ENCODE measurements around the gene TNK1. TPM values are rescaled to one million over a fixed set of nuclear protein-coding genes. Genes with fewer than 3 reads are reported as not detected.
"Not testable (repeated sequence)": the region's sequence is repeated elsewhere in the genome, so short reads cannot be mapped to it uniquely, and the experiment has no call there.

TNK1 gene
- total RNA-seq = 2.1 TPM
- long read RNA-seq, partial matches to known transcripts = 4 of 5 reads
- long read RNA-seq, other reads (novel, unspliced or antisense) = 1 of 5 reads

GRCh38 chr17:7380855-7381683 is at the start of gene TNK1:
Gene TNK1 (plus strand): TSS chr17:7381089. CDS start chr17:7382927, 1,838 bp downstream.
- DNase-seq (peak; percentile 69), ATAC-seq (ENCODE audit: poor library complexity) (peak; percentile 83)
- intact Hi-C loops (cut with DNase I) = no loop called here

DNA sequence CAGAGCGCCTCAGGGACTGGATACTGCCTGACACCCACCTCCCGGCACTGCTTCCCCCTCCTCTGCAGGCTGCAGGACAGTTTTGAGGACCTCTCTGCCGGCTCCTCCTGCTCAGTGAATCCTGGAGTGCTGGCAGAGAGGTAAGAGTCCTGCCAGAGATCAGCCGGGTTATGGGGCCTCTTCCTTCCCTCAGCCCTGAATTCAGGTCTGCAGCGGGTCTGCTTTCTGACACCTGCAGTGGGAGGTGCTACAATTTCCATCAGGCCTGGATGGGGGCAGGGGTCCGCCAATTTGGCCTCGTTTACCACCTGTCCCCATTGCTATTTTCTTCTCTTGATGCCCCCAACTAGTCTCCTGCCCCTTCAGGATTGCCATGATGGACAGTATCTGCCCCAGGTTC is 48.8 kb upstream of the TNK1 start:
- intact Hi-C loops (cut with DNase I) = no loop called here
- ATAC-seq (ENCODE audit: poor library complexity) (no peak), DNase-seq (no peak)

DNA sequence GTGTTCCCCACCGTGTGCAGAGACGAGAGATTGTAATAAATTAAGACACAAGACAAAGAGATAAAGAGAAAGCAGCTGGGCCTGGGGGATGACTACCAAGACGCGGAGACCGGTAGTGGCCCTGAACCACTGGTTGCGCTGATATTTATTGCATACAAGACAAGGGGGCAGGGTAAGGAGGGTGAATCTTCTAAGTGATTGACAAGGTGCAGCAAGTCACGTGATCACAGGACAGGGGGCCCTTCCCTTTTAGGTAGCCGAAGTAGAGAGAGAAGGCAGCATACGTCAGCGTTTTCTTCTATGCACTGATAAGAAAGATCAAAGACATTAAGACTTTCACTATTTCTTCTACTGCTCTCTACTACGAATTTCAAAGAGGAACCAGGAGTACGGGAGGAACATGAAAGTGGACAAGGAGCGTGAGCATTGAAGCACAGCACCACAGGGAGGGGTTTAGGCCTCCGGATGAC is 48.3 kb upstream of the TNK1 start:
- ATAC-seq (ENCODE audit: poor library complexity); DNase-seq; intact Hi-C loops (cut with DNase I): not testable (repeated sequence)

DNA sequence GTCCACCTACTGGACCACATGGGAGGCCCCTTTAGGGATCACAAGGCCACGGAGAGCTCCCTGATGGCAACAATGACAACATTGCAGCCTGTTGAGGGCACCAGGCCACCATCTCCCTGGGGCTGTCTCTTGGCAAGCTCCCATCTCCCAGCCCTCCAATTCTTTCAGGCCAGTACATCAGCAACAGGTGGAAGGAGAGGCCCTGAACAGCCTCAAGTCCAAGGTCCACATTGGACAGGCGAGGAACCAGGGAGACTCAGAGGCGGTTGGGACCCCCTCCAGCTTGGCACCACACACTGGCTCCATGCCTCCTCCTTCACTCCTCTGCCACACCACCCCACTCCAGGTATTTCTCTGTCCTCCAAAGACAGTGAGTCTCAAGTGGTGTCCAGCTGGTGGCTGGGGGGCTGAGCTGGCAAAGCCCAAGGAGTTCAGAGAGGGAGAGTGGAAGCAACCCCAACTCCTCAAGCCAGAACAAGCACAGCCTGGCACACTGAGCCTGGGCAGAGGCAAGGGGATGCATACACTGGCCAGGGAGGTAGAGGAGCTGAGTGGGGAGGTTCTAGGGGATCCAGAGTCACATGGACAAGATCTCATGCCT is 45.9 kb upstream of the TNK1 start:
- ATAC-seq (ENCODE audit: poor library complexity) = no peak
- no peak for DNase-seq
- intact Hi-C loops (cut with DNase I) = no loop called here

- DNase-seq; ATAC-seq (ENCODE audit: poor library complexity); intact Hi-C loops (cut with DNase I): not testable (repeated sequence)
These were observed 45.1 kb upstream of the TNK1 start for GRCh38 chr17:7335765-7336164.

- ATAC-seq (ENCODE audit: poor library complexity) (no peak), DNase-seq (peak; percentile 70)
- intact Hi-C loops (cut with DNase I) = no loop called here
These were observed 44.4 kb upstream of the TNK1 start, which contains the start of gene ACAP1 for GRCh38 chr17:7336240-7337175. Gene ACAP1 (plus strand): TSS chr17:7336529. CDS start chr17:7336735, 206 bp downstream.

DNA sequence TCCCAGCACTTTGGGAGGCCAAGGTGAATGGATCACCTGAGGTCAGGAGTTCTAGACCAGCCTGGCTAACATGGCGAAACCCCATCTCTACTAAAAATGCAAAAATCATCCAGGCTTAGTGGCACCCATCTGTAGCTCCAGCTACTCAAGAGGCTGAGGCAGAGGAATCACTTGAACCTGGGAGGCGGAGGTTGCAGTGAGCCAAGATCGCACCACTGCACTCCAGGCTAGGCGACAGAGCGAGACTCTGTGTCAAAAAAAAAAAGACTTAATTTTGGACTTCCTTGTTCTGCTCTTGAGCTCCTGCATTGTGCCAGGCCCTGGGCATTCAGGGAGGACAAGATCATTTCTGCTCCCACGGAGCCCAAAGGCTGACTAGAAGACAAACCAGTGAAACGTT is 43.3 kb upstream of the TNK1 start:
- intact Hi-C loops (cut with DNase I); ATAC-seq (ENCODE audit: poor library complexity); DNase-seq: not testable (repeated sequence)

GRCh38 chr17:7340179-7340578 is 40.7 kb upstream of the TNK1 start:
- DNase-seq (no peak), ATAC-seq (ENCODE audit: poor library complexity) (no peak)
- intact Hi-C loops (cut with DNase I) = no loop called here

DNA sequence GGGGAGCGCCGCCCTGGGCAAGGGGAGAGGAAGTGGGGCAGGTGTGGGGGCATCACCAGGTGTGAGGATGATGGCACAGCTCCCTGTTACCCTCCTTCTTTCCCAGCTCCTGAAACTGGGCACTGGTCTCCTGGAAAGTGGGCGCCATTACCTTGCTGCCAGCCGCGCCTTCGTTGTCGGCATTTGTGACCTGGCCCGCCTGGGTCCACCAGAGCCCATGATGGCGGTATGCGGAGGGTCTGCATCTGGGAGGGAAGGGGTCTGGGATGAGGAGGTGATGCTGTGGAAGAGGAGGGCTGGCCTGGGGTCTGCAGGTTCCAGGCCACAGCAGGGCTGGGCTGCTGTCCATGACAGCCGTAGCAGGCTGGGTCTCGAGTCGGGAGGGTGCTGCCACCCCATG is 39.0 kb upstream of the TNK1 start:
- no peak for DNase-seq
- ATAC-seq (ENCODE audit: poor library complexity) = no peak
- intact Hi-C loops (cut with DNase I) = no loop called here

- no peak for DNase-seq
- intact Hi-C loops (cut with DNase I) = no loop called here
- no peak for ATAC-seq (ENCODE audit: poor library complexity)
These were observed 37.6 kb upstream of the TNK1 start for GRCh38 chr17:7343250-7343649.

DNA sequence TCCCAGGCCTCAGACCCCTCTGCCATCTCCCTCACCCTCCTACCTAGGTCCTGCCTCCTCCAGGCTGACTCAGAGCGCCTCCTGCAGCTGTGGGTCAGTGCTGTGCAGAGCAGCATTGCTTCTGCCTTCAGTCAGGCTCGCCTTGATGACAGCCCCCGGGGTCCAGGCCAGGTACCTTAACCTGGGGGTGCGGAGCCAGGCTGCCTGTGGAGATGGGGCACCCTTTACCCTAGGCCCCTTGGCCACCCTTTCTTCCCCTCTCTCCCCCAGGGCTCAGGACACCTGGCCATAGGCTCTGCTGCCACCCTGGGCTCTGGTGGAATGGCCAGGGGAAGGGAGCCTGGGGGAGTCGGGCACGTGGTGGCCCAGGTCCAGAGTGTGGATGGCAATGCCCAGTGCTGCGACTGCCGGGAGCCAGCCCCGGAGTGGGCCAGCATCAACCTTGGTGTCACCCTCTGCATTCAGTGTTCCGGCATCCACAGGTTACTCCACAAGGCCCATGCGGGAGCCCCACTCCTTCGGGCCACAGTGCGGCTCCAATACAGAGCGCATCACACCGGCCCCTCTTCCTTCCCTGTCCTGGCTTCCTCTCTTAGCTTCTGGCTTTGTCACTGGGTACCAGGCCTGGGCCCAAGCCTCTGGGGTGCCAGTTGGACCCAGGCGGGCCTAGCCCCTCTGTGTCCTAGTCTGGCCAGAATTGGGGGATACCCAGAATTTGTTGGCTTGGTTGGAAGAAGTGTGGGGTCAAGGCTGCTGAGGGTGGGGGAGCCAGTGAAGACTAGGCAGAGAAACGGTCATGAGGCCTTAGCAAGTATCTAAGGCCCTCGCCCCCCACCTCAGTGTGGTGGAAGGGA is 33.9 kb upstream of the TNK1 start:
- no peak for DNase-seq
- ATAC-seq (ENCODE audit: poor library complexity) = no peak
- intact Hi-C loops (cut with DNase I) = no loop called here

- no peak for DNase-seq
- intact Hi-C loops (cut with DNase I) = loop anchor here (2.0 kb wide), 1 partner anchor 67 kb away; the partner anchor contains the start of gene SLC2A4
- ATAC-seq (ENCODE audit: poor library complexity) = no peak
These were observed 33.0 kb upstream of the TNK1 start for GRCh38 chr17:7347630-7348477.

DNA sequence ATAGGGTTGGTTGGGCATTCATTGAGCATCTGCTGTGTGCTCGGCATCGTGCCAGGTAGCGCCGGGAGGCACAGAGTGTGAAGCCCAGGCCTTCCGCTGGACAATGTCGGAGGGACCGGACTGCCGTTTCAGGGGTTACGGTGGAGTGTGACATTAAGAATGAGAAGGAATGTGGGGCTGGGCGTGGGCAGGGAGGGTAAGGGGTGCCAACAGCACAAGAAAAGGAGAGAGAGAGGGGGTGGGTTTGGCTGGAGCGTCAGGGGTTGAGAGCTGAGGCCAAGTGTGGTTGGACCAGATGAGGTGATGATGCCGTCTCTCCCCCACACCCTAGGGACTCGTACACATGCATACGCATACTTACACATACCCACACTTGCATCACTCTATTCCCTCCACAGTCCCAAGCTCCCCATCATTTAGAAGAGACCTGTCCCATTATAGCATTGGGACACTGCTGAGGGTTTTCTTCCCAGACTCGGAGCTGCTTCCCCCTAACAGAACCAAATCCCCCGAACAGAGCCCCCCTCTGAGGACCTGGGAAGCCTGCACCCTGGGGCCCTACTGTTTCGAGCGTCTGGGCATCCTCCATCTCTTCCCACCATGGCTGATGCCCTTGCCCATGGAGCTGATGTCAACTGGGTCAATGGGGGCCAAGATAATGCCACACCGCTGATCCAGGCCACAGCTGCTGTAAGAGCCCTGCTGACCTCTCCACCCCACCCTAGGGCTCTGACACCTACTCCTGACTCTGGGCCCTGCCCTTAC is 32.2 kb upstream of the TNK1 start:
- DNase-seq = no peak
- intact Hi-C loops (cut with DNase I) = loop anchor here (2.0 kb wide), 1 partner anchor 68 kb away; the partner anchor contains the start of gene SLC2A4
- no peak for ATAC-seq (ENCODE audit: poor library complexity)

DNA sequence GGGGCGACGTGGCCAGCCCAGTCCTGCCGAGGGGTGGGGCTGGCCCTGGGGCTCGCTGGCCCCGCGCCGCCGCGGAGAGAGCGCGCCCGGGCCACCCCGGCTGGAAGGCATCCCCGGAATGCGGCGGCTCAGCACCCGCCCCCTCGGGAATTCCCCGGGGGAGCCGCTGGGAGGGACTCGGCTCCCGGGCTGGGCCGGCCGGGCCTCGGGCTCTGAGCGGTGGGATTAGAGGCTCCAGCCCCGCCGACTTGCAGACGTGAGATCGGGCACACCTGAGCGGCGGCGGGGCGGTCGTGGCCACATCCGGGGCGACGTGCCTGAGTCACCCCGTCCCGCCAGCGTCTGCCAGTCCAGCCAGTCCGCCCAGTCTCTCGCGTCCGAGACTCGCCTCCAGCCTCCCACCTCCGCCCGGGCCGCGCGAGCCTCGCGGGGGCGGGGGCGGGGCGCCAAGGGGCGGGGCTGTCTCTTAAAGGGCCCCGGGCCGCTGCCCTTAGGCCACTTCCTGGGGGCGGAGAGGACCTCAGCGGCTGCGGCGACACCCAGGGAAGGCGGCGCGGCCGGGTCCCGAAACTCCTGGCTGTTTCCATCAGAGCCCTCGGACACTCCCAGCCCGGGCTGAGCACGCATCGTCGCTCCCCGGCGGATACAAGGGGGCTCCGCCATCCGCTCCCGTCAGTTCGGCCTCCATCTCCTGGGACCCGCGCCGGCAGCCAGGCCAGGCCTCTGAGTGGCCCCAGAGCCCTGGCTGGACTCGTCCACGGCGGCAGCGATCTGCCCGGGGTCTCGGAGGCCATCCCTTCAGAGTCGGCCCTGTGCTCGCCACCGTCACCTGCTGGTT is 29.0 kb upstream of the TNK1 start, which contains the start of gene KCTD11:
KCTD11 (plus strand) TSS at position 498 of the 838 bp plus-strand sequence.
- DNase-seq (peak; percentile 96), ATAC-seq (ENCODE audit: poor library complexity) (peak; percentile 82)
- intact Hi-C loops (cut with DNase I) = loop anchor here (2.0 to 10.0 kb wide), 4 partner anchors 21 to 213 kb away; partner anchors contain the start of genes FGF11, SENP3 and TMEM102

- DNase-seq (no peak), ATAC-seq (ENCODE audit: poor library complexity) (no peak)
- intact Hi-C loops (cut with DNase I) = loop anchor here (10.0 kb wide), 3 partner anchors 82 to 212 kb away; partner anchors contain the start of genes FGF11, SENP3 and TMEM102
These were observed 28.4 kb upstream of the TNK1 start for GRCh38 chr17:7352503-7352889.
